Caco-2 (cell line): ENCODE results near the gene SOX6. TPM values are rescaled to one million over a fixed set of nuclear protein-coding genes. Genes with fewer than 3 reads are reported as not detected.

Source experiments
- BruUV-seq: library from RNA; stranded (reverse); fragments of 400-500 nt; replicated peaks from 2 replicates; lab custom pipeline; 2021; lab: Mats Ljungman, UMichigan
- CTCF ChIA-PET: fragments of 300-600 bp; sonication (Branson Sonifier 250); formaldehyde crosslinking; loops from one replicate; lab custom pipeline; 2022; ENCODE audit warnings: antibody characterized with exemption; lab: Charles Lee
- POLR2A ChIA-PET: fragments of 300-600 bp; sonication (Branson Sonifier 250); formaldehyde crosslinking; loops from one replicate; lab custom pipeline; 2022; ENCODE audit warnings: antibody characterized with exemption; lab: Charles Lee
- DNase-seq, 2 experiments: peaks; one replicate each; pipeline versions ENCODE4 v3.0.0 to v3.0.0-alpha.2; 2020 to 2022
- H3K27me3 ChIP-seq: replicated peaks from 2 replicates; pipeline ENCODE4 v1.6.0; 2011; ENCODE audit warnings: low read length; ENCODE audit not compliant: control insufficient read depth, insufficient read depth
- H3K36me3 ChIP-seq: 2 replicates; pipeline ENCODE4 v1.5.1; 2011; ENCODE audit warnings: low read length; ENCODE audit not compliant: control insufficient read depth, insufficient read depth
- H3K4me1 ChIP-seq: fragments of 250-450 bp; sonication (Bioruptor Pico); 2 replicates; pipeline ENCODE4 v1.5.1; 2020; ENCODE audit warnings: mild to moderate bottlenecking
- H3K4me3 ChIP-seq: 2 replicates; pipeline ENCODE4 v1.5.1; 2011; ENCODE audit warnings: low read depth, mild to moderate bottlenecking, control low read depth, low read length
- H3K9me3 ChIP-seq: fragments of 250-450 bp; sonication (Bioruptor Pico); 2 replicates; pipeline ENCODE4 v1.5.1; 2020; ENCODE audit warnings: mild to moderate bottlenecking, moderate library complexity
- H3K27ac Mint-ChIP-seq: one replicate; pipeline ENCODE4 v1.8.0; 2022; ENCODE audit warnings: mixed read lengths; ENCODE audit not compliant: unreplicated experiment
- H3K27me3 Mint-ChIP-seq: one replicate; pipeline ENCODE4 v1.8.0; 2022; ENCODE audit warnings: mixed read lengths; ENCODE audit not compliant: insufficient read depth, unreplicated experiment
- H3K36me3 Mint-ChIP-seq: one replicate; pipeline ENCODE4 v1.8.0; 2022; ENCODE audit warnings: mild to moderate bottlenecking, mixed read lengths; ENCODE audit not compliant: insufficient read depth, unreplicated experiment
- H3K4me1 Mint-ChIP-seq: one replicate; pipeline ENCODE4 v1.8.0; 2022; ENCODE audit warnings: low read depth, mixed read lengths; ENCODE audit not compliant: unreplicated experiment
- H3K4me3 Mint-ChIP-seq: one replicate; pipeline ENCODE4 v1.8.0; 2022; ENCODE audit warnings: mild to moderate bottlenecking, moderate library complexity, mixed read lengths; ENCODE audit not compliant: unreplicated experiment
- H3K9me3 Mint-ChIP-seq: one replicate; pipeline ENCODE4 v1.8.0; 2022; ENCODE audit warnings: mixed read lengths; ENCODE audit not compliant: unreplicated experiment
- intact Hi-C: fragments of 100-400 bp; cut with micrococcal nuclease; formaldehyde crosslinking; loops from one replicate; pipeline ENCODE4 v1.10.0; 2022; ENCODE audit not compliant: unreplicated experiment
- total RNA-seq: library from RNA; stranded (reverse); gene quantifications from 2 replicates; pipeline ENCODE4 v1.2.3, GENCODE V29; 2022
- TF ChIP-seq, protein P1 (sequence below), 2 experiments: fragments of 200-600 bp in 1 of 2; IDR thresholded peaks; 1 replicate in 1 of 2; 2 replicates in 1 of 2; pipeline versions ENCODE4 v1.5.1 to v1.8.0; 2011 to 2022; ENCODE audit warnings: antibody characterized with exemption in 1 of 2, control low read depth in 1 of 2, inconsistent platforms in 1 of 2, low read depth in 1 of 2, low read length in 1 of 2, mild to moderate bottlenecking in 1 of 2, moderate library complexity in 1 of 2; ENCODE audit not compliant: insufficient read depth in 1 of 2, severe bottlenecking in 1 of 2, unreplicated experiment in 1 of 2

SOX6 gene
- total RNA-seq, 1 experiment from 2014 or later, result 10.8 TPM

DNA sequence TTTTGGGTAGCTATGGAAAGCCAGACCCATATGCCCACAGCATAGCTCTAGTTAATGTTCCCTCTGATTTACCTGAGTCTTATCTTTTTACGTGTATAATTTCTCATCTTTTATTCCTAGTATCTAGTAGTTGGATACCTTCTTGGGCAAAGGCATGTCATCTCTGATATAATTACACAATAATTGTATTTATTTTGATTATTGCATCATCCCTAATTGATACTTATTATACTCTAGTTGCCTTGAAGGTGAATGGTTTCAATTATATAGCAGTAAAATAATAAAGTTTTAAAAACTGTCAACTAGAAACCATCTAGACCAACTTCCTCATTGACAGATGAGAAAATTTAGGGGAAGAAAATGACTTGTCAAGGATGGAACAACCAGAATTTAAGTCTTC, 347.3 kb downstream of the SOX6 start:
- Mint-ChIP-seq H3K27ac (no peak overlapping the region), H3K27me3 (no peaks in the 10 kb centered on the region), H3K4me3 (no peak overlapping the region), H3K36me3 (no peaks in the 10 kb centered on the region), H3K4me1 (no peaks in the 10 kb centered on the region), H3K9me3 (no peaks in the 10 kb centered on the region)
- no peaks in the 10 kb centered on the region for H3K9me3 ChIP-seq
- TF ChIP-seq, protein P1, sequence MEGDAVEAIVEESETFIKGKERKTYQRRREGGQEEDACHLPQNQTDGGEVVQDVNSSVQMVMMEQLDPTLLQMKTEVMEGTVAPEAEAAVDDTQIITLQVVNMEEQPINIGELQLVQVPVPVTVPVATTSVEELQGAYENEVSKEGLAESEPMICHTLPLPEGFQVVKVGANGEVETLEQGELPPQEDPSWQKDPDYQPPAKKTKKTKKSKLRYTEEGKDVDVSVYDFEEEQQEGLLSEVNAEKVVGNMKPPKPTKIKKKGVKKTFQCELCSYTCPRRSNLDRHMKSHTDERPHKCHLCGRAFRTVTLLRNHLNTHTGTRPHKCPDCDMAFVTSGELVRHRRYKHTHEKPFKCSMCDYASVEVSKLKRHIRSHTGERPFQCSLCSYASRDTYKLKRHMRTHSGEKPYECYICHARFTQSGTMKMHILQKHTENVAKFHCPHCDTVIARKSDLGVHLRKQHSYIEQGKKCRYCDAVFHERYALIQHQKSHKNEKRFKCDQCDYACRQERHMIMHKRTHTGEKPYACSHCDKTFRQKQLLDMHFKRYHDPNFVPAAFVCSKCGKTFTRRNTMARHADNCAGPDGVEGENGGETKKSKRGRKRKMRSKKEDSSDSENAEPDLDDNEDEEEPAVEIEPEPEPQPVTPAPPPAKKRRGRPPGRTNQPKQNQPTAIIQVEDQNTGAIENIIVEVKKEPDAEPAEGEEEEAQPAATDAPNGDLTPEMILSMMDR (IDR thresholded peaks at IDR 0.05; ENCODE audit: insufficient read depth in 1 of 2, low read depth in 1 of 2, low read length in 1 of 2, severe bottlenecking in 1 of 2, unreplicated experiment in 1 of 2), result no peak
- ChIA-PET CTCF (no interaction called here), POLR2A (no interaction called here)
- BruUV-seq, result no TSS peak
- no peaks in the 10 kb centered on the region for H3K27me3 ChIP-seq
- intact Hi-C loops, result no loop called here
- H3K36me3 ChIP-seq, result no peaks in the 10 kb centered on the region
- H3K4me1 ChIP-seq, result no peaks in the 10 kb centered on the region
- H3K4me3 ChIP-seq, result no peak overlapping the region
- no peak for DNase-seq

DNA sequence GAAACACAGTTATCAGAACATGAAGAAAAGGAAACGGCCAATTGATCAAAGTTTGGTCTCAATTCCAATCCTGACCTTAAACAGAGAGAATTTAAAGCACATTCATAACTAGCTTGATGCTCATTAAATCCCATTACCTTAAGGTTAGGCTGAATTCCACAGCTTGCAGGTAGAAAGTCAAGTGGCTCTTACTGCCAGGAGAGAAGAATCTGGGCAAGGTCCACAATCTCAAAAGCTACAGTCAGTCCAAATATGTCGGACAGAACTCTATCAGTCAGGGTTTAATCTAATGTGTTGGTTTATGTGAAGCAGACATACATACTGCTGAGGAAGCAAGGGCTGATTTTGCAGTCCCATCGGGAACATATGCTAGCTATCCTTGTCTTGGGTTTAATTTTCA, 348.8 kb downstream of the SOX6 start:
- POLR2A ChIA-PET, result no interaction called here
- CTCF ChIA-PET, result no interaction called here
- no peaks in the 10 kb centered on the region for H3K27me3 Mint-ChIP-seq
- no peaks in the 10 kb centered on the region for H3K9me3 ChIP-seq
- peaks cover 7% of the 10 kb centered on the region for H3K4me1 Mint-ChIP-seq
- DNase-seq, result no peak
- H3K27ac Mint-ChIP-seq, result no peak overlapping the region
- H3K4me3 ChIP-seq, result no peak overlapping the region
- H3K36me3 Mint-ChIP-seq, result no peaks in the 10 kb centered on the region
- BruUV-seq, result no TSS peak
- intact Hi-C loops, result no loop called here
- H3K4me3 Mint-ChIP-seq, result no peak overlapping the region
- no peaks in the 10 kb centered on the region for H3K9me3 Mint-ChIP-seq
- no peaks in the 10 kb centered on the region for H3K36me3 ChIP-seq
- H3K4me1 ChIP-seq, result peaks cover 2% of the 10 kb centered on the region; the same call in 1 of the 2 replicates
- no peaks in the 10 kb centered on the region for H3K27me3 ChIP-seq
- TF ChIP-seq, protein P1 (IDR thresholded peaks at IDR 0.05; ENCODE audit: insufficient read depth in 1 of 2, low read depth in 1 of 2, low read length in 1 of 2, severe bottlenecking in 1 of 2, unreplicated experiment in 1 of 2), result no peak

DNA sequence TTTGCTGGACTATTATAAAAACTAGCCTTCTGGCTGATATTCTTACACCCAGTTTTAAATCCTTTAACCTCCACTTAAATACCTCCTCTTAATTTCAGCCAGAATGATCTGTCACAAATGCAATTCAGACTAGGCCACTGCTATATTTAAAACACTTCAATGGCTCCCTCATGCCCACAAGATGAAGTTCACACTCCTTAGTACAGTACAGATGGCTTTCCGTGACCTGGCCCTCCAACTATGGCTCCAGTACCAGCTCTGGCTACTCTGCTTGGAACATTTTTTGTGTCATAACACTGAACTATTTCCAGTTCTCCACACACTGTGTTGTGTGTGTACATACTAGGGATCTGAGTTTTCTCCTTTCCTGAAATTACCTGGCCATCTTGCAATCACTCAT, 353.4 kb downstream of the SOX6 start:
- H3K27ac Mint-ChIP-seq, result peak overlapping the region; percentile 4
- CTCF ChIA-PET, result no interaction called here
- no TSS peak for BruUV-seq

More for the DNA sequence above, 353.4 kb downstream of the SOX6 start:
- peaks cover 22% of the 10 kb centered on the region for H3K4me1 Mint-ChIP-seq
- Histone ChIP-seq H3K36me3 (no peaks in the 10 kb centered on the region), H3K9me3 (no peaks in the 10 kb centered on the region), H3K4me3 (no peak overlapping the region), H3K4me1 (peaks cover 21% of the 10 kb centered on the region), H3K27me3 (no peaks in the 10 kb centered on the region)
- intact Hi-C loops, result loop anchor here (5.0 kb wide), 2 partner anchors 94 to 609 kb away; no protein-coding TSS in a partner anchor
- no peaks in the 10 kb centered on the region for H3K27me3 Mint-ChIP-seq
- H3K9me3 Mint-ChIP-seq, result no peaks in the 10 kb centered on the region
- no peaks in the 10 kb centered on the region for H3K36me3 Mint-ChIP-seq
- TF ChIP-seq, protein P1 (IDR thresholded peaks at IDR 0.05; ENCODE audit: insufficient read depth in 1 of 2, low read depth in 1 of 2, low read length in 1 of 2, severe bottlenecking in 1 of 2, unreplicated experiment in 1 of 2), result no peak
- no peak overlapping the region for H3K4me3 Mint-ChIP-seq
- POLR2A ChIA-PET, result no interaction called here
- no peak for DNase-seq
